ENCODE data around the gene TMEM255B. TPM values are rescaled to one million over a fixed set of nuclear protein-coding genes. Genes with fewer than 3 reads are reported as not detected.

TMEM255B gene
- total RNA-seq, 1 donor from 2014 or later: 0.89 TPM

- Mint-ChIP-seq H3K27ac (ENCODE audit: unreplicated experiment) (no peak overlapping the region), H3K9me3 (ENCODE audit: unreplicated experiment) (no peaks in the 10 kb centered on the region), H3K4me3 (ENCODE audit: unreplicated experiment) (no peak overlapping the region), H3K27me3 (ENCODE audit: unreplicated experiment) (no peaks in the 10 kb centered on the region), H3K4me1 (ENCODE audit: unreplicated experiment) (no peaks in the 10 kb centered on the region), H3K36me3 (ENCODE audit: unreplicated experiment) (peaks cover 3% of the 10 kb centered on the region)
- TF ChIP-seq CTCF (IDR thresholded peaks at IDR 0.05): no peak
- DNase-seq (ENCODE audit: extremely low spot score, unreplicated experiment): no peak
These were observed 90.5 kb downstream of the TMEM255B start for GRCh38 chr13:113849546-113849945.

GRCh38 chr13:113849981-113850721 lies 91.1 kb downstream of the TMEM255B start:
- no peaks in the 10 kb centered on the region for H3K27me3 Mint-ChIP-seq (ENCODE audit: unreplicated experiment)
- H3K9me3 Mint-ChIP-seq (ENCODE audit: unreplicated experiment): no peaks in the 10 kb centered on the region
- no peak overlapping the region for H3K27ac Mint-ChIP-seq (ENCODE audit: unreplicated experiment)

DNA sequence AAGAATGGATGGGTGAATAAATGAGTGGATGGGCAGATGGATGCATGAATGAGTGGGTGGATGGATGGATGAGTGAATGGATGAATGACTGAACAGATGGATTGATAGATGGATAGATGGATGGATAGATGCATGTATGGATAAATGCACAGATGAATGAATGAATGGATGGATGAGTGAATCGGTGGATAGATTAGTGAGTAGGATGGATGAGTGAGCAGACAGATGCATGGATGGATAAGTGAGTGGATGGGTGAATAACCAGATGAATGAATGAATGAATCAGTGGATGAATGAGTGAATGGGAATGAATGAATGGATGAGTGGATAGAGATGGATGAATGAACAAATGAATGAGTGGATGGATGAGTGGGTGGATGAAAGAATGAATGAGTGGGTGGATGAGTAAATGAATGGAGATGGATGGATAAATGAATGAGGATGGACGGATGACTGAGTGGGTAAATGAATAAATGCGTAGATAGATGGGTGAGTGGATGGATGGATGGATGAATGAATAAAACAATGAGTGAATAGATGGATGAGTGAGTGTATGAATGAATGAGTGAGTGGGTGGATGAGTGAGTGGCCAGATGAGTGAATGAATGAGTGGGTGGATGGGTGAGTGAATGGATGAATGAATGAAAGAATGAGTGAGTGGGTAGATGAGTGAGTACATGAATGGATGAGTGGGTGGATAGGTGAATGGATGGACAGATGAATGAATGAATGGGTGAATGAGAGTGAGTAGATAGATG lies 91.9 kb downstream of the TMEM255B start:
- no peaks in the 10 kb centered on the region for H3K9me3 Mint-ChIP-seq (ENCODE audit: unreplicated experiment)
- H3K4me1 Mint-ChIP-seq (ENCODE audit: unreplicated experiment): no peaks in the 10 kb centered on the region
- TF ChIP-seq CTCF (IDR thresholded peaks at IDR 0.05): no peak
- no peak overlapping the region for H3K27ac Mint-ChIP-seq (ENCODE audit: unreplicated experiment)
- H3K27me3 Mint-ChIP-seq (ENCODE audit: unreplicated experiment): no peaks in the 10 kb centered on the region
- H3K36me3 Mint-ChIP-seq (ENCODE audit: unreplicated experiment): no peaks in the 10 kb centered on the region
- H3K4me3 Mint-ChIP-seq (ENCODE audit: unreplicated experiment): no peak overlapping the region
- DNase-seq (ENCODE audit: extremely low spot score, unreplicated experiment): no peak

More at GRCh38 chr13:113849981-113850721, 91.1 kb downstream of the TMEM255B start:
- no peak for TF ChIP-seq CTCF (IDR thresholded peaks at IDR 0.05)
- Mint-ChIP-seq H3K4me3 (ENCODE audit: unreplicated experiment) (no peak overlapping the region), H3K4me1 (ENCODE audit: unreplicated experiment) (no peaks in the 10 kb centered on the region), H3K36me3 (ENCODE audit: unreplicated experiment) (peaks cover 3% of the 10 kb centered on the region)
- DNase-seq (ENCODE audit: extremely low spot score, unreplicated experiment): no peak

DNA sequence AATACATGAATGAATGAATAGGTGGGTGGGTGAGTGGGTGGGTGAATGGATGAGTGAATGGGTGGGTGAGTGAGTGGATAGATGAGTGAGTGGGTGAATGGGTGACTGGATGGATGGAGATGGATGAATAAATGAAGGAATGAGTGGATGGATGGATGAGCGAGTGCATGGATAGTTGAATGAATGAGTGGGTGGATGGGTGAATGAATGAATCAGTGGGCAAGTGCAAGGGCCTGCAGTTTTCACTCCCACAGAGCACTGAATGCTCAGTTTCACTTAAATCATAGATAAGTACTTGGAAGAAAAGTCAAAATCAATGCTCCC lies 92.4 kb downstream of the TMEM255B start:
- H3K27ac Mint-ChIP-seq (ENCODE audit: unreplicated experiment): no peak overlapping the region
- no peak for DNase-seq (ENCODE audit: extremely low spot score, unreplicated experiment)
- peaks cover 4% of the 10 kb centered on the region for H3K4me1 Mint-ChIP-seq (ENCODE audit: unreplicated experiment)
- no peaks in the 10 kb centered on the region for H3K36me3 Mint-ChIP-seq (ENCODE audit: unreplicated experiment)
- no peaks in the 10 kb centered on the region for H3K9me3 Mint-ChIP-seq (ENCODE audit: unreplicated experiment)
- TF ChIP-seq CTCF (IDR thresholded peaks at IDR 0.05): no peak
- no peak overlapping the region for H3K4me3 Mint-ChIP-seq (ENCODE audit: unreplicated experiment)
- H3K27me3 Mint-ChIP-seq (ENCODE audit: unreplicated experiment): no peaks in the 10 kb centered on the region

DNA sequence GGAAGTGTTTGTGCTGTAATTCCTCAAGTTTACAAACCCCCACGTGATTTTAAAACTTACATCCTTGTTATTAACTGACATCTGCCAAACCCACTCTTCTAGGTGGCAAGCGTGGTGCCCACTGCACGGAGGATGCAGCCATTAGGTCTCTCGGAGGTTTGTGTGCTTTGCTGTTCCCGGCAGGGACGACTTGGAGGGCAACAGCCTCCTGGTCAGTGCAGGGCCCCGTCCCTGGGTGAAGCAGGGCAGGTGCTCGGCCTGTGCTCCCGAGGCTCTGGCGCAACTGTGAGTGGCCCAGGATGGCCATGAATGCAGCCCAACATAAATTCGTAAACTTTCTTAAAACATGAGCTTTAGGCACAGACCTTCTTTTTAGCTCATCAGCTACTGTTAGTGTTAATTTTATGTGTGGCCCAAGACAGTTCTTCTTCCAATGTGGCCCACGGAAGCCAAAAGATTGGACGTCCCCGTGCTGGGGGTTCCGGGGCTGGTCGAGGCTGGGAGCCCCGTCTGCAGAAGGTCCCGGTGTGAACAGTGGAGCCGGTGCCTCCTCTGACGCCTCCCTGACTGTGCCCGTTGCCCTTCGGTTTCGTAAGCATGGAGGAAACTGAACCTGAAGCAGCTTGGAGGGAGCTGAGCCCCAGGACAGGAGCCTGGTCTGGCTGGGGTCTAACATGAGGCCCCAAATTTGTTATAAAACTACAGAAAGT lies 93.0 kb downstream of the TMEM255B start:
- Mint-ChIP-seq H3K36me3 (ENCODE audit: unreplicated experiment) (no peaks in the 10 kb centered on the region), H3K9me3 (ENCODE audit: unreplicated experiment) (no peaks in the 10 kb centered on the region), H3K27ac (ENCODE audit: unreplicated experiment) (no peak overlapping the region), H3K27me3 (ENCODE audit: unreplicated experiment) (no peaks in the 10 kb centered on the region), H3K4me1 (ENCODE audit: unreplicated experiment) (peaks cover 10% of the 10 kb centered on the region), H3K4me3 (ENCODE audit: unreplicated experiment) (no peak overlapping the region)
- peak; percentile 65 for DNase-seq (ENCODE audit: extremely low spot score, unreplicated experiment)
- TF ChIP-seq CTCF (IDR thresholded peaks at IDR 0.05): no peak
